ENCODE results near the gene KRT37. TPM values are rescaled to one million over a fixed set of nuclear protein-coding genes. Genes with fewer than 3 reads are reported as not detected.
"Not testable (repeated sequence)": the region's sequence is repeated elsewhere in the genome, so short reads cannot be mapped to it uniquely, and the experiment has no call there.

The KRT37 gene
- total RNA-seq, 2 experiments from 2014 or later = not detected

GRCh38 chr17:41449008-41449407 lies 24.6 kb upstream of the KRT37 start:
- POLR2A ChIA-PET = no interaction called here
- H3K4me3 Mint-ChIP-seq = no peak overlapping the region
- no peak overlapping the region for H3K27ac Mint-ChIP-seq
- H3K27me3 Mint-ChIP-seq = peaks cover 13% of the 10 kb centered on the region
- H3K4me1 Mint-ChIP-seq = no peaks in the 10 kb centered on the region
- CTCF ChIA-PET = interaction anchor here (0.8 to 1.5 kb wide), 4 partner anchors 9 to 100 kb away, joined by 3 to 4 read pairs (median 4); no protein-coding TSS in a partner anchor
- no peaks in the 10 kb centered on the region for H3K36me3 Mint-ChIP-seq (ENCODE audit: low read depth)
- no peak for DNase-seq
- no peaks in the 10 kb centered on the region for H3K9me3 Mint-ChIP-seq

GRCh38 chr17:41448506-41448905 lies 24.1 kb upstream of the KRT37 start:
- no peak overlapping the region for H3K4me3 Mint-ChIP-seq
- no peaks in the 10 kb centered on the region for H3K9me3 Mint-ChIP-seq
- no peaks in the 10 kb centered on the region for H3K36me3 Mint-ChIP-seq (ENCODE audit: low read depth)
- POLR2A ChIA-PET = no interaction called here
- DNase-seq = no peak
- peaks cover 15% of the 10 kb centered on the region for H3K27me3 Mint-ChIP-seq
- H3K4me1 Mint-ChIP-seq = no peaks in the 10 kb centered on the region
- no peak overlapping the region for H3K27ac Mint-ChIP-seq
- CTCF ChIA-PET = interaction anchor here (0.8 to 1.5 kb wide), 4 partner anchors 10 to 101 kb away, joined by 3 to 4 read pairs (median 4); no protein-coding TSS in a partner anchor

- CTCF ChIA-PET = no interaction called here
- Mint-ChIP-seq H3K9me3 (no peaks in the 10 kb centered on the region), H3K27ac (no peak overlapping the region), H3K4me3 (no peak overlapping the region), H3K27me3 (peaks cover 22% of the 10 kb centered on the region), H3K36me3 (ENCODE audit: low read depth) (no peaks in the 10 kb centered on the region), H3K4me1 (no peaks in the 10 kb centered on the region)
- no peak for DNase-seq
- POLR2A ChIA-PET = no interaction called here
Observed at GRCh38 chr17:41446806-41447205, 22.4 kb upstream of the KRT37 start.

- H3K27me3 Mint-ChIP-seq = peaks cover 20% of the 10 kb centered on the region
- ChIA-PET CTCF (interaction anchor here (1.4 kb wide), 1 partner anchor 10 kb away, joined by 3 read pairs; no protein-coding TSS in a partner anchor), POLR2A (no interaction called here)
- no peak overlapping the region for H3K4me3 Mint-ChIP-seq
- no peaks in the 10 kb centered on the region for H3K9me3 Mint-ChIP-seq
- no peaks in the 10 kb centered on the region for H3K36me3 Mint-ChIP-seq (ENCODE audit: low read depth)
- DNase-seq = no peak
- no peaks in the 10 kb centered on the region for H3K4me1 Mint-ChIP-seq
- H3K27ac Mint-ChIP-seq = no peak overlapping the region
Observed at GRCh38 chr17:41444640-41445039, 20.3 kb upstream of the KRT37 start.

- H3K27ac Mint-ChIP-seq = no peak overlapping the region
- peaks cover 20% of the 10 kb centered on the region for H3K27me3 Mint-ChIP-seq
- ChIA-PET POLR2A (interaction anchor here (0.6 kb wide), 1 partner anchor 96 kb away, joined by 3 read pairs; no protein-coding TSS in a partner anchor), CTCF (no interaction called here)
- H3K4me3 Mint-ChIP-seq = no peak overlapping the region
- no peak for DNase-seq
- H3K36me3 Mint-ChIP-seq (ENCODE audit: low read depth) = no peaks in the 10 kb centered on the region
- H3K9me3 Mint-ChIP-seq = no peaks in the 10 kb centered on the region
- H3K4me1 Mint-ChIP-seq = no peaks in the 10 kb centered on the region
Observed at GRCh38 chr17:41444186-41444585, 19.8 kb upstream of the KRT37 start.

GRCh38 chr17:41442739-41443138 lies 18.4 kb upstream of the KRT37 start:
- no peaks in the 10 kb centered on the region for H3K9me3 Mint-ChIP-seq
- POLR2A ChIA-PET = no interaction called here
- no peak overlapping the region for H3K27ac Mint-ChIP-seq
- no peaks in the 10 kb centered on the region for H3K36me3 Mint-ChIP-seq (ENCODE audit: low read depth)
- CTCF ChIA-PET = no interaction called here
- no peak overlapping the region for H3K4me3 Mint-ChIP-seq
- DNase-seq = no peak
- no peaks in the 10 kb centered on the region for H3K4me1 Mint-ChIP-seq
- peaks cover 20% of the 10 kb centered on the region for H3K27me3 Mint-ChIP-seq

GRCh38 chr17:41440531-41441033 lies 16.2 kb upstream of the KRT37 start, which contains the start of gene KRT38:
Gene KRT38, minus strand, starts transcription at chr17:41440983. Its CDS starts 62 bp downstream, at chr17:41440921.
- H3K27ac Mint-ChIP-seq = no peak within 1 kb of the TSS
- H3K9me3 Mint-ChIP-seq = no peaks in the 10 kb centered on the region
- H3K27me3 Mint-ChIP-seq = peaks cover 20% of the 10 kb centered on the region
- no peak for DNase-seq
- H3K4me3 Mint-ChIP-seq = no peak within 1 kb of the TSS
- ChIA-PET CTCF (no interaction called here), POLR2A (no interaction called here)
- no peaks in the 10 kb centered on the region for H3K36me3 Mint-ChIP-seq (ENCODE audit: low read depth)
- no peaks in the 10 kb centered on the region for H3K4me1 Mint-ChIP-seq

- CTCF ChIA-PET = no interaction called here
- Mint-ChIP-seq H3K9me3 (no peaks in the 10 kb centered on the region), H3K27ac (no peak overlapping the region), H3K36me3 (ENCODE audit: low read depth) (no peaks in the 10 kb centered on the region), H3K4me3 (no peak overlapping the region), H3K4me1 (no peaks in the 10 kb centered on the region), H3K27me3 (peaks cover 19% of the 10 kb centered on the region)
- POLR2A ChIA-PET = no interaction called here
- DNase-seq = no peak
Observed at GRCh38 chr17:41439375-41439774, 15.0 kb upstream of the KRT37 start.

- no peak overlapping the region for H3K4me3 Mint-ChIP-seq
- no peaks in the 10 kb centered on the region for H3K36me3 Mint-ChIP-seq (ENCODE audit: low read depth)
- no peak for DNase-seq
- H3K27me3 Mint-ChIP-seq = peaks cover 16% of the 10 kb centered on the region
- POLR2A ChIA-PET = no interaction called here
- no peaks in the 10 kb centered on the region for H3K9me3 Mint-ChIP-seq
- CTCF ChIA-PET = no interaction called here
- H3K27ac Mint-ChIP-seq = no peak overlapping the region
- H3K4me1 Mint-ChIP-seq = no peaks in the 10 kb centered on the region
Observed at GRCh38 chr17:41437769-41438168, 13.4 kb upstream of the KRT37 start.

GRCh38 chr17:41437254-41437653 lies 12.9 kb upstream of the KRT37 start:
- Mint-ChIP-seq H3K27me3 (peaks cover 10% of the 10 kb centered on the region), H3K4me1 (no peaks in the 10 kb centered on the region), H3K9me3 (no peaks in the 10 kb centered on the region), H3K4me3 (no peak overlapping the region), H3K36me3 (ENCODE audit: low read depth) (no peaks in the 10 kb centered on the region), H3K27ac (no peak overlapping the region)
- POLR2A ChIA-PET = no interaction called here
- CTCF ChIA-PET = interaction anchor here (0.6 to 1.1 kb wide), 2 partner anchors 33 to 566 kb away, joined by 3 to 5 read pairs; no protein-coding TSS in a partner anchor
- no peak for DNase-seq

- H3K27me3 Mint-ChIP-seq = peaks cover 5% of the 10 kb centered on the region
- H3K36me3 Mint-ChIP-seq (ENCODE audit: low read depth) = no peaks in the 10 kb centered on the region
- H3K9me3 Mint-ChIP-seq = no peaks in the 10 kb centered on the region
- H3K4me3 Mint-ChIP-seq = no peak overlapping the region
- no peak overlapping the region for H3K27ac Mint-ChIP-seq
- CTCF ChIA-PET = interaction anchor here (0.7 kb wide), 1 partner anchor 95 kb away, joined by 3 read pairs; no protein-coding TSS in a partner anchor
- H3K4me1 Mint-ChIP-seq = no peaks in the 10 kb centered on the region
- POLR2A ChIA-PET = no interaction called here
- DNase-seq = no peak
Observed at GRCh38 chr17:41434415-41434814, 10.0 kb upstream of the KRT37 start.

GRCh38 chr17:41434005-41434404 lies 9.6 kb upstream of the KRT37 start:
- Mint-ChIP-seq H3K27ac (no peak overlapping the region), H3K27me3 (peaks cover 5% of the 10 kb centered on the region), H3K9me3 (no peaks in the 10 kb centered on the region), H3K4me1 (no peaks in the 10 kb centered on the region), H3K36me3 (ENCODE audit: low read depth) (no peaks in the 10 kb centered on the region), H3K4me3 (no peak overlapping the region)
- POLR2A ChIA-PET = no interaction called here
- DNase-seq = no peak
- CTCF ChIA-PET = interaction anchor here (0.7 kb wide), 1 partner anchor 94 kb away, joined by 3 read pairs; no protein-coding TSS in a partner anchor

- Mint-ChIP-seq H3K36me3 (ENCODE audit: low read depth) (no peaks in the 10 kb centered on the region), H3K9me3 (no peaks in the 10 kb centered on the region), H3K4me3 (no peak overlapping the region), H3K4me1 (no peaks in the 10 kb centered on the region), H3K27ac (no peak overlapping the region), H3K27me3 (peaks cover 5% of the 10 kb centered on the region)
- DNase-seq = no peak
- ChIA-PET CTCF (no interaction called here), POLR2A (no interaction called here)
Observed at GRCh38 chr17:41433586-41433985, 9.2 kb upstream of the KRT37 start.

- H3K9me3 Mint-ChIP-seq; H3K36me3 Mint-ChIP-seq (ENCODE audit: low read depth); POLR2A ChIA-PET; H3K4me1 Mint-ChIP-seq; H3K27me3 Mint-ChIP-seq; H3K4me3 Mint-ChIP-seq; H3K27ac Mint-ChIP-seq; DNase-seq: not testable (repeated sequence)
- CTCF ChIA-PET = interaction anchor here (0.7 to 1.7 kb wide), 2 partner anchors 72 to 211 kb away, joined by 3 read pairs; no protein-coding TSS in a partner anchor
Observed at GRCh38 chr17:41430376-41430775, 6.0 kb upstream of the KRT37 start.

Measured in activated CD4-positive, alpha-beta T cell treated with anti-CD3 and anti-CD28 coated beads, Interleukin-2, amount 10 ng/mL, durations not matched to agents 7 days and 5 days (primary cell).